ENCODE measurements around the gene XKR7. TPM values are rescaled to one million over a fixed set of nuclear protein-coding genes. Genes with fewer than 3 reads are reported as not detected.

The XKR7 gene
- polyA plus RNA-seq, 1 donor (not counting 4 experiments of a cell fraction or from before 2014, with no cell fraction given) = not detected

DNA sequence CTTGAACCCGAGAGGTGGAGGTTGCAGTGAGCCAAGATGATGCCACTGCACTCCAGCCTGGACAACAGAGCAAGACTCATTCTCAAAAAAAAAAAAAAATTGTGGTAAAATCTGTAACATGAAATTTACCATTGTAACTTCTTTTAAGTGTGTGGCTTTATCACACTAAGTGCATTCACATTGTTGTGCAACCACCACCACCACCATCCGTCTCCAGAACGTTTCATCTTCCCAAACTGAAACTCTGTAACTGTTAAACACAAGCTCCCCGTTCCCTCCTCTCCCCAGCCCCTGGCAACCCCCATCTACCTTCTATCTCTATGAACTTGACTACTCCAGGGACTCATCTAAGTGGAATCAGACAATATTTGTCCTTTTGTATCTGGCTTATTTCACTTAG lies 45.8 kb upstream of the XKR7 start:
- Histone ChIP-seq H3K4me2 (ENCODE audit: control insufficient read depth, extremely low read depth, insufficient read depth, low read depth, low read length) (no peak overlapping the region), H3K79me2 (ENCODE audit: control insufficient read depth, insufficient read depth, low read length) (no peaks in the 10 kb centered on the region), H3K27me3 (ENCODE audit: control insufficient read depth, extremely low read depth, insufficient read depth, low read length) (peaks cover 13% of the 10 kb centered on the region), H3K36me3 (ENCODE audit: control insufficient read depth in 2 of 2, extremely low read depth in 1 of 2, insufficient read depth in 2 of 2, low read length in 2 of 2) (no peaks in the 10 kb centered on the region), H3K4me3 (ENCODE audit: control insufficient read depth in 2 of 3, extremely low read depth in 1 of 3, insufficient read depth in 2 of 3, low read depth in 1 of 3, low read length in 3 of 3) (no peak overlapping the region), H2AFZ (ENCODE audit: control insufficient read depth, low read length) (no peak overlapping the region), H4K20me1 (ENCODE audit: control insufficient read depth, extremely low read depth, insufficient read depth, low read length) (no peaks in the 10 kb centered on the region), H3K9me3 (ENCODE audit: control insufficient read depth, low read depth, low read length) (no peaks in the 10 kb centered on the region), H3K9ac (ENCODE audit: control insufficient read depth, extremely low read depth, insufficient read depth, low read length) (no peak overlapping the region), H3K27ac (ENCODE audit: control insufficient read depth, insufficient read depth, low read length) (no peak overlapping the region), H3K9me1 (ENCODE audit: control insufficient read depth, extremely low read depth, insufficient read depth, low read length) (no peaks in the 10 kb centered on the region), H3K4me1 (ENCODE audit: control insufficient read depth, extremely low read depth, insufficient read depth, low read length) (no peaks in the 10 kb centered on the region)
- FAIRE-seq = no peak
- dilution Hi-C loops (cut with MboI; ENCODE audit: extremely low pct_ligation_motif_present, low sequenced_read_pairs) = no loop called here
- DNase-seq (ENCODE audit: low read depth, low spot score) = no peak
- TF ChIP-seq, protein P1, sequence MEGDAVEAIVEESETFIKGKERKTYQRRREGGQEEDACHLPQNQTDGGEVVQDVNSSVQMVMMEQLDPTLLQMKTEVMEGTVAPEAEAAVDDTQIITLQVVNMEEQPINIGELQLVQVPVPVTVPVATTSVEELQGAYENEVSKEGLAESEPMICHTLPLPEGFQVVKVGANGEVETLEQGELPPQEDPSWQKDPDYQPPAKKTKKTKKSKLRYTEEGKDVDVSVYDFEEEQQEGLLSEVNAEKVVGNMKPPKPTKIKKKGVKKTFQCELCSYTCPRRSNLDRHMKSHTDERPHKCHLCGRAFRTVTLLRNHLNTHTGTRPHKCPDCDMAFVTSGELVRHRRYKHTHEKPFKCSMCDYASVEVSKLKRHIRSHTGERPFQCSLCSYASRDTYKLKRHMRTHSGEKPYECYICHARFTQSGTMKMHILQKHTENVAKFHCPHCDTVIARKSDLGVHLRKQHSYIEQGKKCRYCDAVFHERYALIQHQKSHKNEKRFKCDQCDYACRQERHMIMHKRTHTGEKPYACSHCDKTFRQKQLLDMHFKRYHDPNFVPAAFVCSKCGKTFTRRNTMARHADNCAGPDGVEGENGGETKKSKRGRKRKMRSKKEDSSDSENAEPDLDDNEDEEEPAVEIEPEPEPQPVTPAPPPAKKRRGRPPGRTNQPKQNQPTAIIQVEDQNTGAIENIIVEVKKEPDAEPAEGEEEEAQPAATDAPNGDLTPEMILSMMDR (optimal IDR thresholded peaks at IDR 0.05 in 1 of 3, IDR thresholded peaks at IDR 0.05 in 1 of 3, conservative IDR thresholded peaks at IDR 0.05 in 1 of 3; ENCODE audit: extremely low read depth in 1 of 3, insufficient read depth in 2 of 3, low read length in 3 of 3) = no peak
- TF ChIP-seq EZH2 (IDR thresholded peaks at IDR 0.05; ENCODE audit: low read length) = no peak

DNA sequence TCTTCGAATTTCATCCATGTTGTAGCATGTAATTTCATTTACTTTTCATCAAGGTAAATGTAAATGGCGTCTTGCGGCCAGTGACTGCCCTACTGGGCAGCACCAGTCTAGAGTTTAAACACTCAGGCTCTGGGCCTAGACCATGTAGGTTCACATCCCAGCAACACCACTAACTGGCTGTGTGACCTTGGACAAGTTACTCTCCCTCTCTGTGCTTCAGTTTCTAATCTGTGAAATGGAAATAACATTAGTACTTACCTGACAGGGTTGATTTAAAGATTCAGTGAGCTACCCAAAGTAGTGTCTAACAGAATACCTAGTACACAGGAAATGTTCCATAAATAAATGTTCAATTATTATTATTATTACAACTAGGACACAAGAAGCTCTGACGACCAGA lies 45.4 kb upstream of the XKR7 start:
- FAIRE-seq = no peak
- dilution Hi-C loops (cut with MboI; ENCODE audit: extremely low pct_ligation_motif_present, low sequenced_read_pairs) = no loop called here

More for the DNA sequence above, 45.4 kb upstream of the XKR7 start:
- Histone ChIP-seq H3K4me2 (ENCODE audit: control insufficient read depth, extremely low read depth, insufficient read depth, low read depth, low read length) (no peak overlapping the region), H2AFZ (ENCODE audit: control insufficient read depth, low read length) (no peak overlapping the region), H3K36me3 (ENCODE audit: control insufficient read depth in 2 of 2, extremely low read depth in 1 of 2, insufficient read depth in 2 of 2, low read length in 2 of 2) (no peaks in the 10 kb centered on the region), H3K4me3 (ENCODE audit: control insufficient read depth in 2 of 3, extremely low read depth in 1 of 3, insufficient read depth in 2 of 3, low read depth in 1 of 3, low read length in 3 of 3) (no peak overlapping the region), H3K79me2 (ENCODE audit: control insufficient read depth, insufficient read depth, low read length) (no peaks in the 10 kb centered on the region), H3K4me1 (ENCODE audit: control insufficient read depth, extremely low read depth, insufficient read depth, low read length) (no peaks in the 10 kb centered on the region), H3K27me3 (ENCODE audit: control insufficient read depth, extremely low read depth, insufficient read depth, low read length) (peaks cover 13% of the 10 kb centered on the region), H3K9me1 (ENCODE audit: control insufficient read depth, extremely low read depth, insufficient read depth, low read length) (no peaks in the 10 kb centered on the region), H3K27ac (ENCODE audit: control insufficient read depth, insufficient read depth, low read length) (no peak overlapping the region), H3K9me3 (ENCODE audit: control insufficient read depth, low read depth, low read length) (no peaks in the 10 kb centered on the region), H4K20me1 (ENCODE audit: control insufficient read depth, extremely low read depth, insufficient read depth, low read length) (no peaks in the 10 kb centered on the region), H3K9ac (ENCODE audit: control insufficient read depth, extremely low read depth, insufficient read depth, low read length) (no peak overlapping the region)
- TF ChIP-seq, protein P1 (optimal IDR thresholded peaks at IDR 0.05 in 1 of 3, IDR thresholded peaks at IDR 0.05 in 1 of 3, conservative IDR thresholded peaks at IDR 0.05 in 1 of 3; ENCODE audit: extremely low read depth in 1 of 3, insufficient read depth in 2 of 3, low read length in 3 of 3) = no peak
- TF ChIP-seq EZH2 (IDR thresholded peaks at IDR 0.05; ENCODE audit: low read length) = no peak
- no peak for DNase-seq (ENCODE audit: low read depth, low spot score)

Data from keratinocyte (primary cell).